SKM-1 (cell line): ENCODE results near the gene PCDH9.

ENCODE experiments used
- DNase-seq: peaks from one replicate; lab custom pipeline; 2025; ENCODE audit not compliant: unreplicated experiment; lab: John Stamatoyannopoulos, UW

The PCDH9 gene

GRCh38 chr13:66546534-66547379, 683.4 kb downstream of the PCDH9 start:
- no peak for DNase-seq

GRCh38 chr13:66543780-66544179, 686.4 kb downstream of the PCDH9 start:
- no peak for DNase-seq

- DNase-seq = no peak
Measured at GRCh38 chr13:66537417-66537816, 692.7 kb downstream of the PCDH9 start.

- no peak for DNase-seq
Measured at GRCh38 chr13:66536746-66537145, 693.4 kb downstream of the PCDH9 start.

- no peak for DNase-seq
Measured at GRCh38 chr13:66534561-66534960, 695.6 kb downstream of the PCDH9 start.

- DNase-seq = no peak
Measured at GRCh38 chr13:66532845-66533244, 697.3 kb downstream of the PCDH9 start.

- DNase-seq = no peak
Measured at GRCh38 chr13:66532146-66532545, 698.0 kb downstream of the PCDH9 start.

GRCh38 chr13:66530686-66531085, 699.5 kb downstream of the PCDH9 start:
- DNase-seq = no peak

- no peak for DNase-seq
Measured at GRCh38 chr13:66530158-66530557, 700.0 kb downstream of the PCDH9 start.

- no peak for DNase-seq
Measured at GRCh38 chr13:66528944-66529576, 701.1 kb downstream of the PCDH9 start.

GRCh38 chr13:66528180-66528579, 702.0 kb downstream of the PCDH9 start:
- DNase-seq = no peak

- DNase-seq = no peak
Measured at GRCh38 chr13:66520511-66521355, 709.4 kb downstream of the PCDH9 start.

- no peak for DNase-seq
Measured at GRCh38 chr13:66519259-66519658, 710.9 kb downstream of the PCDH9 start.

- no peak for DNase-seq
Measured at GRCh38 chr13:66518068-66518467, 712.1 kb downstream of the PCDH9 start.

GRCh38 chr13:66513728-66514127, 716.4 kb downstream of the PCDH9 start:
- DNase-seq = no peak

GRCh38 chr13:66509175-66509574, 721.0 kb downstream of the PCDH9 start:
- DNase-seq = no peak

GRCh38 chr13:66508153-66508909, 721.8 kb downstream of the PCDH9 start:
- DNase-seq = no peak

GRCh38 chr13:66506979-66507378, 723.2 kb downstream of the PCDH9 start:
- no peak for DNase-seq

- no peak for DNase-seq
Measured at GRCh38 chr13:66506051-66506777, 723.9 kb downstream of the PCDH9 start.

GRCh38 chr13:66503890-66504289, 726.2 kb downstream of the PCDH9 start:
- no peak for DNase-seq
